Astrocyte of the spinal cord (primary cell): Measurements from ENCODE around the gene RNF182.

Experiments
- DNase-seq: peaks from one replicate; pipeline ENCODE4 v3.0.0; 2011; ENCODE audit warnings: low read depth, low spot score
- H3K4me3 ChIP-seq: 2 replicates; pipeline ENCODE4 v1.5.1; 2011; ENCODE audit warnings: low read depth, mild to moderate bottlenecking, low read length, moderate library complexity
- in situ Hi-C: cut with HindIII; loops from 2 replicates; pipeline ENCODE4 v1.10.0; 2017; ENCODE audit warnings: low sequenced_read_pairs
- TF ChIP-seq, protein P1 (sequence below): IDR thresholded peaks from 2 replicates; pipeline ENCODE4 v1.5.1; 2012; ENCODE audit warnings: low read depth, mild to moderate bottlenecking, low read length, inconsistent platforms

RNF182 gene

GRCh38 chr6:13915561-13916229, 9.1 kb upstream of the RNF182 start:
- no peak overlapping the region for H3K4me3 ChIP-seq
- no peak for DNase-seq
- in situ Hi-C loops, result loop anchor here (25.0 kb wide), 1 partner anchor 122 kb away; no protein-coding TSS in a partner anchor
- TF ChIP-seq, protein P1, sequence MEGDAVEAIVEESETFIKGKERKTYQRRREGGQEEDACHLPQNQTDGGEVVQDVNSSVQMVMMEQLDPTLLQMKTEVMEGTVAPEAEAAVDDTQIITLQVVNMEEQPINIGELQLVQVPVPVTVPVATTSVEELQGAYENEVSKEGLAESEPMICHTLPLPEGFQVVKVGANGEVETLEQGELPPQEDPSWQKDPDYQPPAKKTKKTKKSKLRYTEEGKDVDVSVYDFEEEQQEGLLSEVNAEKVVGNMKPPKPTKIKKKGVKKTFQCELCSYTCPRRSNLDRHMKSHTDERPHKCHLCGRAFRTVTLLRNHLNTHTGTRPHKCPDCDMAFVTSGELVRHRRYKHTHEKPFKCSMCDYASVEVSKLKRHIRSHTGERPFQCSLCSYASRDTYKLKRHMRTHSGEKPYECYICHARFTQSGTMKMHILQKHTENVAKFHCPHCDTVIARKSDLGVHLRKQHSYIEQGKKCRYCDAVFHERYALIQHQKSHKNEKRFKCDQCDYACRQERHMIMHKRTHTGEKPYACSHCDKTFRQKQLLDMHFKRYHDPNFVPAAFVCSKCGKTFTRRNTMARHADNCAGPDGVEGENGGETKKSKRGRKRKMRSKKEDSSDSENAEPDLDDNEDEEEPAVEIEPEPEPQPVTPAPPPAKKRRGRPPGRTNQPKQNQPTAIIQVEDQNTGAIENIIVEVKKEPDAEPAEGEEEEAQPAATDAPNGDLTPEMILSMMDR, result no peak

- TF ChIP-seq, protein P1, result no peak
- peak; percentile 40 for DNase-seq
- in situ Hi-C loops, result loop anchor here (25.0 kb wide), 1 partner anchor 121 kb away; no protein-coding TSS in a partner anchor
- no peak overlapping the region for H3K4me3 ChIP-seq
Observed at GRCh38 chr6:13916230-13916944, 8.4 kb upstream of the RNF182 start.

DNA sequence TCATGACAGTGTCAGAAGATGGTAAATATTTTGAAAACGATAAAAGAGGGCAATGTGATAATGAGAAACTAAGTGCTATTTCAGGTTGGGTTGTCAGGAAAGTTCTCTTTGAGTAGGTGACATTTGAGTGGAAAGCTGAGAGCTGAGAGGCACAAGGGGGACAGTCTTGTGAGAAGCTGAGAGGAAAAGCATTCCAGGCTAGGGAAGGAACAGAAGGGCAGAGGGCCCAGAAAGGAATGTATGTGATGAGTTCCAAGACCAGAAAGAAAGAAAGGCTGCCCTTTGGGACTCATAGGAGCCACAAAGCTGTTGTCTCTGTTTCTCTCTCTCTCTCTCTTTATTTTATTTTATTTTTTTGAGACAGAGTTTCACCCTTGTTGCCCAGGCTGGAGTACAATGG, 7.6 kb upstream of the RNF182 start:
- H3K4me3 ChIP-seq, result no peak overlapping the region
- DNase-seq, result no peak
- in situ Hi-C loops, result loop anchor here (25.0 kb wide), 1 partner anchor 120 kb away; no protein-coding TSS in a partner anchor
- TF ChIP-seq, protein P1, result no peak

DNA sequence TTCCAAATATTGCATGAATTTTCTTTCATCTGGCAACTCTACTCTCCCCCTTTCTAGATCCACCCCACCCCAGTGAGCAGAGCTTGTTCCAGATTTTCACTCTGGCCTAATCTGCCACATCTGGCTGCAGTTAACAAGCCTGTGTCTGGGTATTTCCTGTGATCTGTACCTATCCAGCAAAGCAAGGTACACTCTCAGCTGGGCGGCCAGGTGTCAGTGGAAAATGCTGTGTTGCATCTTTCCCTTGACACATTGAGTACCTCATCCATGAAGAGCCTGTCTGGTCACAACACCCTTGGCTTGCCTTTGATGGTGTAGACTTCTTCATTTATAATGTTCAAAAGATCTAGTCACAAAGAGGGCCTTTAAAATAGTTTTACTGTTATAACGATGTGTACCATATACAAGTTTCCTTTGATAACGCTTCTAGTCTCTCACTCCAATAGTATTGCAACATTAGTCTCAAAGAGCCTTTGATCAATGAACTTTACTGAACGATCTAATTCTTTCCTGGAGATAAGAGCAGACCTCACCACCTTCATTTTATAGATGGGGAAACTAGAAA, 6.0 kb upstream of the RNF182 start:
- in situ Hi-C loops, result loop anchor here (25.0 kb wide), 1 partner anchor 119 kb away; no protein-coding TSS in a partner anchor
- no peak overlapping the region for H3K4me3 ChIP-seq
- TF ChIP-seq, protein P1, result no peak
- DNase-seq, result no peak

DNA sequence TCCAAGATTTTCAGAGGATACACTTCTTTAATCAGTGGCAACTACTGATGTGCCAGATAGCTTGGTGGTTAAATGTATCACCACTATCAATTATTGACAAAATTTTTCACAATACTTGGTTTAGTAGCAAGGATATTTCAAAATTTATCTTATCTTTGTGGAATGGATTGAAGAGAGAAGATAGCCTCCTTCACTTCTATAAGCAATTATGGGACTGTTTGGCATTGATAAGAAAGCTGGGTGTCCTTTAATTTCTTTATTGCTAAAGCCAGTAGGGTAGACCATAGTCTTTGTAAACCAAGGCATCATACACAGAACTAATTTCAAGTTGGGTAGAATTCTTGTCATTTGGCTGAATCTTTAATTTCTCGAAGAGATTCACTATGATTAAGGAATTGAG, 4.9 kb upstream of the RNF182 start:
- in situ Hi-C loops, result loop anchor here (25.0 kb wide), 1 partner anchor 117 kb away; no protein-coding TSS in a partner anchor
- H3K4me3 ChIP-seq, result no peak overlapping the region
- TF ChIP-seq, protein P1, result no peak
- no peak for DNase-seq

- no peak overlapping the region for H3K4me3 ChIP-seq
- in situ Hi-C loops, result loop anchor here (25.0 kb wide), 1 partner anchor 117 kb away; no protein-coding TSS in a partner anchor
Observed at GRCh38 chr6:13920552-13920951, 4.2 kb upstream of the RNF182 start.

More at GRCh38 chr6:13920552-13920951, 4.2 kb upstream of the RNF182 start:
- DNase-seq, result no peak
- TF ChIP-seq, protein P1, result no peak
